ENCODE results near the gene WIPI1.

- no peak for TF ChIP-seq CTCF (IDR thresholded peaks at IDR 0.05)
- TF ChIP-seq POLR2A (IDR thresholded peaks at IDR 0.05): no peak
Observed at GRCh38 chr17:68401288-68401687, 56.0 kb downstream of the WIPI1 start.

Measured in gastroesophageal sphincter (tissue), 3 donors.